CD4-positive, alpha-beta T cell treated with Interleukin-4 for 1 hour (primary cell): ENCODE data around the gene USP17L13.
"Not testable (repeated sequence)": the region's sequence is repeated elsewhere in the genome, so short reads cannot be mapped to it uniquely, and the experiment has no call there.

ENCODE experiments used
- DNase-seq, 2 donors: peaks; one replicate each; pipeline ENCODE4 v3.0.0-alpha.2; 2020 to 2022

The USP17L13 gene, protein sequence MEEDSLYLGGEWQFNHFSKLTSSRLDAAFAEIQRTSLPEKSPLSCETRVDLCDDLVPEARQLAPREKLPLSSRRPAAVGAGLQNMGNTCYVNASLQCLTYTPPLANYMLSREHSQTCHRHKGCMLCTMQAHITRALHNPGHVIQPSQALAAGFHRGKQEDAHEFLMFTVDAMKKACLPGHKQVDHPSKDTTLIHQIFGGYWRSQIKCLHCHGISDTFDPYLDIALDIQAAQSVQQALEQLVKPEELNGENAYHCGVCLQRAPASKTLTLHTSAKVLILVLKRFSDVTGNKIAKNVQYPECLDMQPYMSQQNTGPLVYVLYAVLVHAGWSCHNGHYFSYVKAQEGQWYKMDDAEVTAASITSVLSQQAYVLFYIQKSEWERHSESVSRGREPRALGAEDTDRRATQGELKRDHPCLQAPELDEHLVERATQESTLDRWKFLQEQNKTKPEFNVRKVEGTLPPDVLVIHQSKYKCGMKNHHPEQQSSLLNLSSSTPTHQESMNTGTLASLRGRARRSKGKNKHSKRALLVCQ

DNA sequence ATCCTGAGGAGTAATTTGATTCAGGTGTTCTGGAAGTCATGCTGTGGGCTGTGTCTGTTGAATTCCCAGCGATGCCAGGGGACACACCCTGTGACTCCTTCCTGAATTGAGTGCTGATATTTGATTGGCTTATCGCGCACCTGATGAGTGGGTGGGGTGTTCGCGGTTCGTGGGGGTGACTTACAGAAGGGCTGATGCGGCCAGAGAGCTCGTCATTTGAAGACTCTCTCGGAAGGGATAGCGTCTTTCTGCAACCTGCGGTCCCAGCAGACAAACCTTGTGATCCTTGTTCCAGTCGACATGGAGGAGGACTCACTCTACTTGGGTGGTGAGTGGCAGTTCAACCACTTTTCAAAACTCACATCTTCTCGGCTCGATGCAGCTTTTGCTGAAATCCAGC, at the start of gene USP17L13:
Gene USP17L13 (plus strand): TSS at position 301 of the 400 bp plus-strand sequence. CDS start 0 bp downstream, at position 301.
- not testable (repeated sequence) for DNase-seq

DNA sequence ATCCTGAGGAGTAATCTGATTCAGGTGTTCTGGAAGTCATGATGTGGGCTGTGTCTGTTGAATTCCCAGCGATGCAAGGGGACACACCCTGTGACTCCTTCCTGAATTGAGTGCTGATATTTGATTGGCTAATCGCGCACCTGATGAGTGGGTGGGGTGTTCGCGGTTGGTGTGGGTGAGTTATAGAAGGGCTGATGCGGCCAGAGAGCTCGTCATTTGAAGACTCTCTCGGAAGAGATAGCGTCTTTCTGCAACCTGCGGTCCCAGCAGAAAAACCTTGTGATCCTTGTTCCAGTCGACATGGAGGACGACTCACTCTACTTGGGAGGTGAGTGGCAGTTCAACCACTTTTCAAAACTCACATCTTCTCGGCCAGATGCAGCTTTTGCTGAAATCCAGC, 14.3 kb upstream of the USP17L13 start, which contains the start of gene USP17L10:
Gene USP17L10 (plus strand): TSS at position 301 of the 400 bp plus-strand sequence. CDS start 0 bp downstream, at position 301.
- not testable (repeated sequence) for DNase-seq

DNA sequence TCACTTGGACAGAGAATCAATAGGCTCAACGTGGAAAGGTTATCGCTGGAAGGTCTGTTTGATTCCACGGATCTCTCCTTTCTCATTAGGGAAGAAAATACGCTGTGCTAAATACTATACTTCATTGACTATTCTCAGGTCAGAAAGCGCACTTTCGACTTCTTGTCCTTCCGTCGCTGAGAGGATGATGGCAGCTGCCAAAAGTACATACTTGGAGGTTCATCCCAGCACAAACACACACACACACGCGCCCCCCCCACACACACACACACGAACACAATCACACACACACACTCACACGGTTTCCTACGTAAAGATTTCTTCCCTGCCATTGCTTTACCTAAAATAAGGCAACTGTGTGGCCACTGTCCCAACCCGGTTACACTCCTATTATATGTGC, 10.0 kb upstream of the USP17L13 start:
- DNase-seq = not testable (repeated sequence)

DNA sequence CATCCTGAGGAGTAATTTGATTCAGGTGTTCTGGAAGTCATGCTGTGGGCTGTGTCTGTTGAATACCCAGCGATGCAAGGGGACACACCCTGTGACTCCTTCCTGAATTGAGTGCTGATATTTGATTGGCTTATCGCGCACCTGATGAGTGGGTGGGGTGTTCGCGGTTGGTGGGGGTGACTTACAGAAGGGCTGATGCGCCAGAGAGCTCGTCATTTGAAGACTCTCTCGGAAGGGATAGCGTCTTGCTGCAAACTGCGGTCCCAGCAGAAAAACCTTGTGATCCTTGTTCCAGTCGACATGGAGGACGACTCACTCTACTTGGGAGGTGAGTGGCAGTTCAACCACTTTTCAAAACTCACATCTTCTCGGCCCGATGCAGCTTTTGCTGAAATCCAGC, 9.6 kb upstream of the USP17L13 start, which contains the start of gene USP17L11:
Gene USP17L11 (plus strand): TSS at position 301 of the 400 bp plus-strand sequence. CDS start 0 bp downstream, at position 301.
- DNase-seq = not testable (repeated sequence)

DNA sequence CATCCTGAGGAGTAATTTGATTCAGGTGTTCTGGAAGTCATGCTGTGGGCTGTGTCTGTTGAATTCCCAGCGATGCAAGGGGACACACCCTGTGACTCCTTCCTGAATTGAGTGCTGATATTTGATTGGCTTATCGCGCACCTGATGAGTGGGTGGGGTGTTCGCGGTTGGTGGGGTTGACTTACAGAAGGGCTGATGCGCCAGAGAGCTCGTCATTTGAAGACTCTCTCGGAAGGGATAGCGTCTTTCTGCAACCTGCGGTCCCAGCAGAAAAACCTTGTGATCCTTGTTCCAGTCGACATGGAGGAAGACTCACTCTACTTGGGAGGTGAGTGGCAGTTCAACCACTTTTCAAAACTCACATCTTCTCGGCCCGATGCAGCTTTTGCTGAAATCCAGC, 4.8 kb upstream of the USP17L13 start, which contains the start of gene USP17L12:
Gene USP17L12 (plus strand): TSS at position 301 of the 400 bp plus-strand sequence. CDS start 0 bp downstream, at position 301.
- DNase-seq = not testable (repeated sequence)

DNA sequence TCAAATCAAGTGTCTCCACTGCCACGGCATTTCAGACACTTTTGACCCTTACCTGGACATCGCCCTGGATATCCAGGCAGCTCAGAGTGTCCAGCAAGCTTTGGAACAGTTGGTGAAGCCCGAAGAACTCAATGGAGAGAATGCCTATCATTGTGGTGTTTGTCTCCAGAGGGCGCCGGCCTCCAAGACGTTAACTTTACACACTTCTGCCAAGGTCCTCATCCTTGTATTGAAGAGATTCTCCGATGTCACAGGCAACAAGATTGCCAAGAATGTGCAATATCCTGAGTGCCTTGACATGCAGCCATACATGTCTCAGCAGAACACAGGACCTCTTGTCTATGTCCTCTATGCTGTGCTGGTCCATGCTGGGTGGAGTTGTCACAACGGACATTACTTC, 5.6 kb downstream of the USP17L13 start:
- DNase-seq = not testable (repeated sequence)

DNA sequence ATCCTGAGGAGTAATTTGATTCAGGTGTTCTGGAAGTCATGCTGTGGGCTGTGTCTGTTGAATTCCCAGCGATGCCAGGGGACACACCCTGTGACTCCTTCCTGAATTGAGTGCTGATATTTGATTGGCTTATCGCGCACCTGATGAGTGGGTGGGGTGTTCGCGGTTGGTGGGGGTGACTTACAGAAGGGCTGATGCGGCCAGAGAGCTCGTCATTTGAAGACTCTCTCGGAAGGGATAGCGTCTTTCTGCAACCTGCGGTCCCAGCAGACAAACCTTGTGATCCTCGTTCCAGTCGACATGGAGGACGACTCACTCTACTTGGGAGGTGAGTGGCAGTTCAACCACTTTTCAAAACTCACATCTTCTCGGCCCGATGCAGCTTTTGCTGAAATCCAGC, 9.4 kb downstream of the USP17L13 start, which contains the start of gene USP17L15:
Gene USP17L15 (plus strand): TSS at position 301 of the 400 bp plus-strand sequence. CDS start 0 bp downstream, at position 301.
- not testable (repeated sequence) for DNase-seq

DNA sequence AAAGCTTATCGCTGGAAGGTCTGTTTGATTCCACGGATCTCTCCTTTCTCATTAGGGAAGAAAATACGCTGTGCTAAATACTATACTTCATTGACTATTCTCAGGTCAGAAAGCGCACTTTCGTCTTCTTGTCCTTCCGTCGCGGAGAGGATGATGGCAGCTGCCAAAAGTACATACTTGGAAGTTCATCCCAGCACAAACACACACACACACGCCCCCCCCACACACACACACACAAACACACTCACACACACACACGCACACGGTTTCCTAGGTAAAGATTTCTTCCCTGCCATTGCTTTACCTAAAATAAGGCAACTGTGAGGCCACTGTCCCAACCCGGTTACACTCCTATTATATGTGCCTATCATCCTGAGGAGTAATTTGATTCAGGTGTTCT, 13.8 kb downstream of the USP17L13 start:
- DNase-seq = peak in 1 of 2 donors; percentile 17

DNA sequence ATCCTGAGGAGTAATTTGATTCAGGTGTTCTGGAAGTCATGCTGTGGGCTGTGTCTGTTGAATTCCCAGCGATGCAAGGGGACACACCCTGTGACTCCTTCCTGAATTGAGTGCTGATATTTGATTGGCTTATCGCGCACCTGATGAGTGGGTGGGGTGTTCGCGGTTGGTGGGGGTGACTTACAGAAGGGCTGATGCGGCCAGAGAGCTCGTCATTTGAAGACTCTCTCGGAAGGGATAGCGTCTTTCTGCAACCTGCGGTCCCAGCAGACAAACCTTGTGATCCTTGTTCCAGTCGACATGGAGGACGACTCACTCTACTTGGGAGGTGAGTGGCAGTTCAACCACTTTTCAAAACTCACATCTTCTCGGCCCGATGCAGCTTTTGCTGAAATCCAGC, 18.9 kb downstream of the USP17L13 start, which contains the start of gene USP17L17:
Gene USP17L17 (plus strand): TSS at position 301 of the 400 bp plus-strand sequence. CDS start 0 bp downstream, at position 301.
- DNase-seq = not testable (repeated sequence)

DNA sequence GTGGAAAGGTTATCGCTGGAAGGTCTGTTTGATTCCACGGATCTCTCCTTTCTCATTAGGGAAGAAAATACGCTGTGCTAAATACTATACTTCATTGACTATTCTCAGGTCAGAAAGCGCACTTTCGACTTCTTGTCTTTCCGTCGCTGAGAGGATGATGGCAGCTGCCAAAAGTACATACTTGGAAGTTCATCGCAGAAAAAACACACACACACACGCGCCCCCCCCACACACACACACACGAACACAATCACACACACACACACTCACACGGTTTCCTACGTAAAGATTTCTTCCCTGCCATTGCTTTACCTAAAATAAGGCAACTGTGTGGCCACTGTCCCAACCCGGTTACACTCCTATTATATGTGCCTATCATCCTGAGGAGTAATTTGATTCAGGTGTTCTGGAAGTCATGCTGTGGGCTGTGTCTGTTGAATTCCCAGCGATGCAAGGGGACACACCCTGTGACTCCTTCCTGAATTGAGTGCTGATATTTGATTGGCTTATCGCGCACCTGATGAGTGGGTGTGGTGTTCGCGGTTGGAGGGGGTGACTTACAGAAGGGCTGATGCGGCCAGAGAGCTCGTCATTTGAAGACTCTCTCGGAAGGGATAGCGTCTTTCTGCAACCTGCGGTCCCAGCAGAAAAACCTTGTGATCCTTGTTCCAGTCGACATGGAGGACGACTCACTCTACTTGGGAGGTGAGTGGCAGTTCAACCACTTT, 23.4 kb downstream of the USP17L13 start, which contains the start of gene USP17L18:
Gene USP17L18 (plus strand): TSS at position 678 of the 728 bp plus-strand sequence. CDS start 0 bp downstream, at position 678.
- not testable (repeated sequence) for DNase-seq

DNA sequence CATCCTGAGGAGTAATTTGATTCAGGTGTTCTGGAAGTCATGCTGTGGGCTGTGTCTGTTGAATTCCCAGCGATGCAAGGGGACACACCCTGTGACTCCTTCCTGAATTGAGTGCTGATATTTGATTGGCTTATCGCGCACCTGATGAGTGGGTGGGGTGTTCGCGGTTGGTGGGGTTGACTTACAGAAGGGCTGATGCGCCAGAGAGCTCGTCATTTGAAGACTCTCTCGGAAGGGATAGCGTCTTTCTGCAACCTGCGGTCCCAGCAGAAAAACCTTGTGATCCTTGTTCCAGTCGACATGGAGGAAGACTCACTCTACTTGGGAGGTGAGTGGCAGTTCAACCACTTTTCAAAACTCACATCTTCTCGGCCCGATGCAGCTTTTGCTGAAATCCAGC, 28.4 kb downstream of the USP17L13 start, which contains the start of gene USP17L19:
Gene USP17L19 (plus strand): TSS at position 301 of the 400 bp plus-strand sequence. CDS start 0 bp downstream, at position 301.
- not testable (repeated sequence) for DNase-seq

DNA sequence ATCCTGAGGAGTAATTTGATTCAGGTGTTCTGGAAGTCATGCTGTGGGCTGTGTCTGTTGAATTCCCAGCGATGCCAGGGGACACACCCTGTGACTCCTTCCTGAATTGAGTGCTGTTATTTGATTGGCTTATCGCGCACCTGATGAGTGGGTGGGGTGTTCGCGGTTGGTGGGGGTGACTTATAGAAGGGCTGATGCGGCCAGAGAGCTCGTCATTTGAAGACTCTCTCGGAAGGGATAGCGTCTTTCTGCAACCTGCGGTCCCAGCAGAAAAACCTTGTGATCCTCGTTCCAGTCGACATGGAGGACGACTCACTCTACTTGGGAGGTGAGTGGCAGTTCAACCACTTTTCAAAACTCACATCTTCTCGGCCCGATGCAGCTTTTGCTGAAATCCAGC, 33.1 kb downstream of the USP17L13 start, which contains the start of gene USP17L20:
Gene USP17L20 (plus strand): TSS at position 301 of the 400 bp plus-strand sequence. CDS start 0 bp downstream, at position 301.
- DNase-seq = not testable (repeated sequence)

DNA sequence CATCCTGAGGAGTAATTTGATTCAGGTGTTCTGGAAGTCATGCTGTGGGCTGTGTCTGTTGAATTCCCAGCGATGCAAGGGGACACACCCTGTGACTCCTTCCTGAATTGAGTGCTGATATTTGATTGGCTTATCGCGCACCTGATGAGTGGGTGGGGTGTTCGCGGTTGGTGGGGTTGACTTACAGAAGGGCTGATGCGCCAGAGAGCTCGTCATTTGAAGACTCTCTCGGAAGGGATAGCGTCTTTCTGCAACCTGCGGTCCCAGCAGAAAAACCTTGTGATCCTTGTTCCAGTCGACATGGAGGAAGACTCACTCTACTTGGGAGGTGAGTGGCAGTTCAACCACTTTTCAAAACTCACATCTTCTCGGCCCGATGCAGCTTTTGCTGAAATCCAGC, 37.9 kb downstream of the USP17L13 start, which contains the start of gene USP17L21:
Gene USP17L21 (plus strand): TSS at position 301 of the 400 bp plus-strand sequence. CDS start 0 bp downstream, at position 301.
- not testable (repeated sequence) for DNase-seq

DNA sequence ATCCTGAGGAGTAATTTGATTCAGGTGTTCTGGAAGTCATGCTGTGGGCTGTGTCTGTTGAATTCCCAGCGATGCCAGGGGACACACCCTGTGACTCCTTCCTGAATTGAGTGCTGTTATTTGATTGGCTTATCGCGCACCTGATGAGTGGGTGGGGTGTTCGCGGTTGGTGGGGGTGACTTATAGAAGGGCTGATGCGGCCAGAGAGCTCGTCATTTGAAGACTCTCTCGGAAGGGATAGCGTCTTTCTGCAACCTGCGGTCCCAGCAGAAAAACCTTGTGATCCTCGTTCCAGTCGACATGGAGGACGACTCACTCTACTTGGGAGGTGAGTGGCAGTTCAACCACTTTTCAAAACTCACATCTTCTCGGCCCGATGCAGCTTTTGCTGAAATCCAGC, 42.6 kb downstream of the USP17L13 start, which contains the start of gene USP17L22:
Gene USP17L22 (plus strand): TSS at position 301 of the 400 bp plus-strand sequence. CDS start 0 bp downstream, at position 301.
- not testable (repeated sequence) for DNase-seq

DNA sequence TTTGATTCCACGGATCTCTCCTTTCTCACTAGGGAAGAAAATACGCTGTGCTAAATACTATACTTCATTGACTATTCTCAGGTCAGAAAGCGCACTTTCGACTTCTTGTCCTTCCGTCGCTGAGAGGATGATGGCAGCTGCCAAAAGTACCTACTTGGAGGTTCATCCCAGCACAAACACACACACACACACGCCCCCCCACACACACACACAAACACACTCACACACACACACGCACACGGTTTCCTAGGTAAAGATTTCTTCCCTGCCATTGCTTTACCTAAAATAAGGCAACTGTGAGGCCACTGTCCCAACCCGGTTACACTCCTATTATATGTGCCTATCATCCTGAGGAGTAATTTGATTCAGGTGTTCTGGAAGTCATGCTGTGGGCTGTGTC, 47.0 kb downstream of the USP17L13 start:
- DNase-seq = not testable (repeated sequence)
